ENCODE results near the gene STRADB. TPM values are rescaled to one million over a fixed set of nuclear protein-coding genes. Genes with fewer than 3 reads are reported as not detected.

Gene STRADB
- total and polyA plus RNA-seq, 2 donors (not counting 3 experiments of a cell fraction or from before 2014, with no cell fraction given) = 6.9 to 16.6 TPM

- Histone ChIP-seq H3K9me3 (replicated peaks; ENCODE audit: control insufficient read depth, insufficient read depth, low read length) (no peaks in the 10 kb centered on the region), H3K79me2 (ENCODE audit: control insufficient read depth, insufficient read depth, low read length) (peaks cover 20% of the 10 kb centered on the region), H3K27ac (ENCODE audit: insufficient read depth, low read depth, low read length) (no peak overlapping the region), H4K20me1 (replicated peaks; ENCODE audit: control insufficient read depth, extremely low read depth, insufficient read depth, low read length) (no peaks in the 10 kb centered on the region), H3K4me1 (ENCODE audit: control insufficient read depth, extremely low read depth, insufficient read depth, low read length) (peaks cover 27% of the 10 kb centered on the region), H3K4me3 (replicated peaks in 1 of 3; ENCODE audit: insufficient read depth in 1 of 3, low read depth in 1 of 3, low read length in 3 of 3) (no peak overlapping the region), H3K4me2 (ENCODE audit: insufficient read depth, low read length) (no peak overlapping the region), H3K36me3 (ENCODE audit: control insufficient read depth in 2 of 2, extremely low read depth in 1 of 2, insufficient read depth in 2 of 2, low read length in 2 of 2) (no peaks in the 10 kb centered on the region), H3K9ac (replicated peaks; ENCODE audit: extremely low read depth, insufficient read depth, low read length) (no peak overlapping the region), H3K9me1 (replicated peaks; ENCODE audit: control insufficient read depth, extremely low read depth, insufficient read depth, low read length) (no peaks in the 10 kb centered on the region), H2AFZ (ENCODE audit: low read depth, low read length) (no peak overlapping the region), H3K27me3 (ENCODE audit: control insufficient read depth in 2 of 2, insufficient read depth in 2 of 2, low read length in 2 of 2) (no peaks in the 10 kb centered on the region)
- ChIA-PET CTCF (interaction anchor here (2.5 kb wide), 1 partner anchor 181 kb away, joined by 8 read pairs; no protein-coding TSS in a partner anchor), POLR2A (no interaction called here)
- intact Hi-C loops (cut with micrococcal nuclease) = no loop called here
- dilution Hi-C loops (cut with MboI; ENCODE audit: extremely low pct_ligation_motif_present, low sequenced_read_pairs) = no loop called here
- FAIRE-seq (no peak), DNase-seq (ENCODE audit: low read depth, low spot score) (no peak)
- TF ChIP-seq FOS (IDR thresholded peaks at IDR 0.05; ENCODE audit: borderline replicate concordance, insufficient read depth, low read length) (no peak), MYC (IDR thresholded peaks at IDR 0.05; ENCODE audit: low read depth, low read length) (no peak), CTCF (IDR thresholded peaks at IDR 0.05; ENCODE audit: extremely low read depth in 1 of 2, insufficient read depth in 1 of 2, low read depth in 1 of 2, low read length in 2 of 2) (no peak), POLR2A (IDR thresholded peaks at IDR 0.05; ENCODE audit: low read depth, low read length) (no peak), GATA2 (IDR thresholded peaks at IDR 0.05; ENCODE audit: insufficient read depth, insufficient read length, low read depth, low read length) (no peak), POLR2AphosphoS5 (IDR thresholded peaks at IDR 0.05; ENCODE audit: insufficient read depth, low read depth, low read length) (no peak), EZH2 (IDR thresholded peaks at IDR 0.05; ENCODE audit: borderline replicate concordance, low read depth, low read length, severe bottlenecking) (no peak), JUN (IDR thresholded peaks at IDR 0.05; ENCODE audit: borderline replicate concordance, insufficient read depth, insufficient read length, low read depth) (no peak), MAX (IDR thresholded peaks at IDR 0.05; ENCODE audit: insufficient read depth, insufficient read length) (no peak)
- no TSS peak for BruUV-seq (replicated peaks)
Observed at GRCh38 chr2:201413143-201413542, 38.4 kb upstream of the STRADB start.

Measured in endothelial cell of umbilical vein (primary cell).